GM19193 (cell line): ENCODE results near the gene JUP.

Experiments
- POLR2A ChIP-seq: IDR thresholded peaks from 4 replicates; pipeline ENCODE4 v1.6.1; 2011; ENCODE audit not compliant: insufficient read depth, insufficient read length; ENCODE audit errors: extremely low read depth

Gene JUP

DNA sequence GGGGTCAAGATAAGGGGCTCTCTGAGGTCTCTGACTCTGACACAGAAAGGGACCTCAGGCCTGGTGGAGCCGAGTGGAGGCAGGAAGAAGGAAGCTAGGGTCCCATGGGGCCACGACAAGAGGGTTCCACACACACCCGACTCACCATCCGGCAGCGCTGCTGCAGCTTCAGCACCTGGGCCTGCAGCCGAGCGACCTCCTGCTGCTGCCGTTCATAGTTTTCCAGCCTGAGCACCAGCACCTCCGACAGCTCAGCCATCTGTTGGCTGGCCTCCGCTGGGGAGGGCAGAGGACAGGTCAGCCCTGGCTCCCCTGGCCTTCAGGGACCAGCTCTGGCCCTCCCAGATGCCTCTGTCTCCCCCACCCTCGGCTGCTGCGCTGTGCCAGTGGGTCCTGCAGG, 58.5 kb downstream of the JUP start:
- TF ChIP-seq POLR2A: no peak

DNA sequence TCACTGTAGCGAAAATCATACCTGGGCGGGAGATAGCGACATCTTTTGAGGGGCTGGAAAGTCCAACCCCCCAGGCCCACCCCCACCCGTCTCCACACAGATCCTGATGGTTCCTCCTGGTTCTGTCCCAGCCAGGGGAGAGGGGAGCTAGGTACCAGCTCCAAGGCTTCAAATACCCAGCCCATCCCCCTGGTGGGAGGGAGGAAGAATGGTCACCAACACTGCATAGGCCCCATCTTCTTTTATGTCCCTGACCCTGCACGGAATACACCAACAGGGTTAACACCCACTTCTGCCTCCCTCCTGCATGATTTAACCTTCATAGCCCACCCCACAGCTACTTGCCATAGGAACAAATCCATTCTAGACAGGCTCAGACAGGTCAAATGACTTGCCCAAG, 61.4 kb downstream of the JUP start:
- TF ChIP-seq POLR2A: no peak

DNA sequence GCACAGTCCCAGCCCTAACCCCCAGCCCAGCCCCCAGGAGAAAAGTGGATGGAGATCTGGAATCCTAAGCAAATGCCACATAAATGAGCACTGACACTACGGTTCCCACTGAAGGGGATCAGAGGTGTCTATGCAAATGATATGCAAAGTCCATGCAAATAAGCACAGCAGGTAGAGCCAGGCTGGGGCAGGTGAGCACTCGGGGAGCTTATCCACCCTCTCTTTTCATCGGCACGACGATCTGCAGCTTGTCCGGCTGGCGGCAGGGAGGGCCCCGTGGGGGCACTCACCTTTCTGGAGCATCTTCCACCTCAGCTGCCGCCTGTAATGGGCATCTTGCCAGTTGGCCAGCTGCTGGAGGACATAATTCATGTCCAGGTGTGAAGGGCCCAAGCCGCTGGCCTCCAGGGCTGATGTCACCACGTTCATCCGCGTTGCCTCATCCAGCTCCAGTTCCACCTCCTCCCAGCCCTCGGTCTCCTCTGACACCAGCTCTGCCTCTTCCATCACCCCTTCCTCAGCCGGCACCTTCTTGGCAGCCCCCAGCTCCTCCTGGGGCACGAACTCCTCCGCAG, 61.9 kb downstream of the JUP start:
- no peak for TF ChIP-seq POLR2A

DNA sequence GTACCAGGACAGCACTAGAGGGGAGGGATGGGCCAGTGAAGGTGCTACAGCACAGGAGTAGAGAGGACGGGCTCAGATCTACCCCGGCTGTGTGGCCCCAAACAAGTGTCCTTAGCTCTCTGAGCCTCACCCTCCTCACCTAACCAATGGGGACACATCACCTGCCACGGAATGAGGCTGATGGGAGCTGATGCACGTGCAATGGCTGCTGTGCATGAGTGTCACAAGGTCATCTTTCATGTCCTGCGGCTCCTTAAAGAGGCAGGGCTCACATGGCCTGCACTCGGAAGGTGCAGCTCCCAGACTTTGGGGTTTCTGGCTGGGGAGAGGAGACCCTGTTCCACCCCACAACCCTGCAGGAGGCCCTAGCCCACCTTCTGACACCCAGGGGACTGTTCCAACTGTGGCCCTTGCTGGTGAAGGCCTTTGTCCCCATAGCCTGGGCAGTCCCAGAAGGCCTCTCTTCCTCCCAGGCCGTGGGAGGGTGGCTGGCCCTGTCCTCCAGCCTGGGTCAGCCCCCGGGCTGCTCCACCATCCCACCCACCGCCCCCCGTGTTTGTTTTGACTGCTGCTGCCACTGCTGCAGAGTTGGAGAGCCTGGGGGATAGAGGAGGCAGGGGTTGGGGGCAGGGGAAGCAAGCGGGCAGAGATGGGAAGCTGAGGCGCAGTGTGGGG, 62.6 kb downstream of the JUP start:
- no peak for TF ChIP-seq POLR2A

DNA sequence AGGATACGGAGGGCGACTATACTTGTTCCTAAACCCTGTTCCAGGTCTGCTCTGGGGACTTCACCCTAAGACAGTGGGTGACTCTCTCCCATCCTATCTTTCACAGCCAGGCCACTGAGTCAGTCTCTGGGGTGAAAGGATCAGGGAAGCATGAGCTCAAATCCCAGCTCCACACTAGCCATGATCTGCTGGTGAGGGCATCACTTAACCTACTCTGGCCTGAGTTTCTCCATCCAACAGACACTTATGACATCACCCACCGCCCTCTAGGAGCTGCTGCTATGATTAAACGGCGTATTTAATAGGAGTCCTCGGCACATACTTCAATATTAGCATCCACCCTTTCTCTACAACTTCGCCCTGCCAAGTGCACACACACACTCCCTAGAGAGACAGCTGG, 64.3 kb downstream of the JUP start:
- no peak for TF ChIP-seq POLR2A

DNA sequence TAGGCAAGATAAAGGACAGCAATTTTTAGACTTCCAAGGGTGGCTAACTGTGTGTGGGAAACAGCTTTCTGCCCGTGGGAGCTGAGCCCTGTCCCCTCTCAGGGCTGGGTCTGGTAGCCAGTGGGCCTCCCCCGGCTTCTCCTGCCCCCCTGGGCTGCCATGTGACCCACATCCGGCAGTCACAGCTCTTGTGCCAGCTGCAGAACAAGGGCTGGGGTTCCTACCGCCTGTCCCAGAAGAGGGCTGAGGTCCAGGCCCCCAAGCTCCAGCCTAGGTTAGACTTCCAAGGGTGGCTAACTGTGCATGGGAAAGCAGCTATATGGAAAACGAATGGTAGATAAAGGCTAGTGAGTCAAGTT, 68.2 kb downstream of the JUP start:
- no peak for TF ChIP-seq POLR2A

DNA sequence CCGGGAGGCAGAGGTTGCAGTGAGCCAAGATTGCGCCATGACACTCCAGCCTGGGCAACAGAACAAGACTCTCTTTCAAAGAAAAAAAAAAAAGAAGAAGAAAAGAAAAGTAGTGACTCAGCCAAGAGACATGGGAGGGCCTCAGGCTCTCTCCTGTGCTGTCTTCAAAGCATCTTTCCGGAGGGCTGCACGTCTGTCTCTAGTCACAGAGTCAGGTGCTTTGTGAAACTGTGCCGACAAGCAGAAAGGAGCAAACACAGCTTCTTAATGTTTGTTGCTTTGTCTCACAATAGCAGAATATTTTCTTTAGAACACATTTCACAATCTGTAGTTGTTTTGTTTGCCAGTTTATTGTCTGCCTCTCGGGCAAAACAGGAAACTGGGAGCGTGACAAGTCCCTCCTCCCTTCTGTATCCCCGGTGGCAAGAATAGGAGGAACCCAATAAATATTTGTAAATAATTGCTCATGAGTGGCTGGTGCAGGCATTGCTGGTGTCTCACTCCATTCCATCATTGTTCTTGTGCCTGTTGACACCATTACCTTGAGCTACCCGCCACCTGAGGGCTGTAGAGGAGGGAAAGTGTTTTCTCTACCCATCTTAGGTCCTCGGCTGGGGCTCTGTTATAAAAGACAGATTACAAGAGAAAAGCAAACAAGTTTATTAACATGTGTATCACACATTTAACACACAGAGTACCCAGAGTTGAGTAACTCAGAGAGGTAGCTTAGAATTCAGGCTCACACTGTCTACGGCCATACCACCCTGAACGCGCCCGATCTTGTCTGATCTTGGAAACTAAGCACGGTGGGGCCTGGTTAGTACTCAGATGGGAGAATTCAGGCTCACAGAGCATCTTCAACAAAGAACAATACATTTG, 68.9 kb downstream of the JUP start:
- TF ChIP-seq POLR2A: no peak

DNA sequence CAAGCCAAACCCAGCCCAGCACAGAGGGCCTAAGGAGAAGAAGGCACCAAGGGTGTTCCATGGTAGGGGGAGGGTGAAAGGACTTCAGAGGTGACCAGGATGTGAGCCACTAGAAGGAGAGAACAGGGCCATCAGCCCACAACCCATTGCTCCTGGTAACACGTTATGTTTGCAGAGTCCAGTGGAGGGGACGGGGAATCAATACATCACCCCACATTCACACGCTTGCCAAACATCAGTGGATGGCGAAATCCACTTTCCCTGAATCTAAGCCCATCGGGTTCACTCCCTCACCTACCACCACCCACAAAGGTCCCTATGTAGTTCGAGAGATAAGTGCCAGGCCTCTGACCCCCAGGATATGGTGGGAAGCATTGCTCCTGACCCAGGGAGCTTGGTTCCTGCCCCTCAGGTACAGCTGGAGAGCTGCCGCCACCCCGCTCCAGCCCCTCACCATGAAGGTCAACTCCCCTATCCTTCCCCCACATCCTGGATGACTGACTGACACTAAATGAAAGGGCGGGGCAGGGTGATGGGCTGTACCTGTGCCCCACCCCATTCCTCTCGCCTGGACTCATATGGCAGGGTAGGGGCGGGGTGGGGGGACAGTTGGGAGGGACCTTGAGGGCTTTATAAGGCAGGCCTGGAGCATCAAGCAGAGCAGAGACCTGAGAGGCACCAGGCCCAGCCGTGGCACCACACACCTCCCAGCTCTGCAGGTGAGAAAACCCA, 74.7 kb downstream of the JUP start, which contains the start of gene GAST:
Gene GAST, plus strand, starts transcription at position 663 of the 732 bp plus-strand sequence. CDS start 3,106 bp downstream, outside the sequence.
- no peak for TF ChIP-seq POLR2A

DNA sequence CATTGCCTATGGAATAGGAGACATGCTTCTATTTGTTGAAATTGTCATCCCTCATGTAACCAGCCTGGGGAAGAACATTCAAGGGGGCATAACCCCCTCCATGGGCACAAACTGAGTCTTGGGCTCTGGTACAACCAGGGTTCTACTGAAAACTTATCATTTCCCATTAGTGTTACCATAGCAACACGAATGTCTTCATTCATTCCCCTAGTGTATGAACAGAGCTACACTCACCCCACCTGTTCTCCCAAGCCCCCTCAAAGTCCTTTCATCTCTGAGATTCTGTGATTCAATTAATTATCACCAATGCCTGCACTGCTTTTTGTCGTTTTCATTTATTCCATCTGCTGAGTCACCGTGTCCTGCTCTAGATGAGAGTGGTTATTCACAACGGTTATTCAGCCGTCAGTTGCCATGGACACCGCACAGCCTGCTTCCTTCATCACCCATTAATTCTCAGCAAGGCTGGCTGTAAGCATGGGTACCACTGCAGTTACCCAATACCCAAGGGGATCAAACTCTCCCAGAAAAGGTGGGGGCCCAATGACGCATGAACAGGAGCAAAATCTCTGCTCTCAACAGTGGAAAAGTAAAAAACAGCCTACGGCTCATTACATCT, 75.9 kb downstream of the JUP start:
- no peak for TF ChIP-seq POLR2A

DNA sequence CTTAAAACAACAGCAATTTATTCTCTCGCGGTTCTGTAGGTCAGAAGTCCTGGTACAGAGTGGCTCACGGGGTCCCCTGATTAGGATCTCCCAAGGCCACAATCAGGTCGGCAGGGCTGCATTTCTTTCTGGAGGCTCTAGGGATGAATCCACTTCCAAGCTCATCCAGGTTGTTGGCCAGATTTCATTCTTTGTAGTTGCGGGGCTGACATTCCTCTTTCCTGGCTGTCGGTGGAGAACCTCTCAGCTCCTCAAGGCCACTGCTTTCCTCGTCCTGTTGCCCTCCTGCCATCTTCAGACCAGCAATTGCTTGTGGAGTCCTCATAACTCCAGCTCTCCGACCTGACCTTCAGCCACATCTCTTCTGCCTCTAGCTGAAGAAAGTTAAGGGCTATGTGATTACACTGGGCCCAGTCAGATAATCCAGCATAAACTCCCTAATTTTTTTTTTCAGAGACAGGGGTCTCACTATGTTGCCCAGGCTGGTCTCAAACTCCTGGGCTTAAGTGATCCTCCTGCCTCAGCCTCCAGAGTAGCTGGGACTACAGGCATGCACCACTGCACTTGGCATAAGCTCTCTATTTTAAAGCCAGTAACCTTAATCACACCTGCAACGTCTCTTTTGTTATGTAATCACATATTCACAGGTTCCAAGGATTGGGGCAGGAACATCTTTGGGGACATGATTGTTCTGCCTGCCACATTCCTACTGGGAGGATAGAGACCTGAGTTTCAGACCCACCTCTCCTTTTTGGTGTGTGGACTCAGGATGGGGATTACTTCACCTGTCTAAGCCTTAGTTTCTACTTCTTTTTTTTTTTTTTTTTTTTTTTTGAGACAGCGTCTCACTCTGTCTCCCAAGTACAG, 78.5 kb downstream of the JUP start:
- no peak for TF ChIP-seq POLR2A

DNA sequence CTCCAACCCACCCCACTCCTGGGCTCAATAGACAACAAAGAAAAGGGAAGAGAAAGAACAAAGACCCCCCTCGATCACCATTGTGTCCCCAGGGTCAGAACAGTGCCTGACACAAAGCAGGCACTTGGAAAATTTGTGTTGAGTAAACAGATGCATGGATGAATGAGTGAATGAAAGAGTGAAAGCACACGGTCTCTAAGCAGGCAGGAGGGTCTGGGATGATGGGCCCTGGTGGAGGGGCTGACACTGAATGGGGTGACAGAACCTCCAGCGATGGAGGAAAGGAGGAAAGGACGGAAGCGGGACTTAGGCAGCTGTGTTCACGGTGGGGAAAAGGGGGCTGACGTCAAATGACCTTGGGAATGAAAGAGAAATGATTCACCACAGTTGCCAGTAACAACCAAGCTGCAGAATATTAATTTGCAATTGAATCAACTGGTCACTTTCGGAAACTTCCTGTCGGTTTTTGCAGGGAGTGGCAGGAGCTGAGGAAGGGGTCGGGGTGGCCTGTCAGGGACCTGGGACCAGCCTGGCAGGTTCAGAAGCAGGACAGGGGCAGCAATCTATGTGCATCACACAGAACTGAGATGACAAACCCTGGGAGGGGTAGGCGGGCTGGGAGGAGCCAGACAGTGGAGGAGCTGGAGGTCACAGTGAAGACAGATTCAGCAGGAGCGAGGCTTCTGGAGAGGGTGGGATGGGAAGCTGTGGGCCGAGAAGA, 81.1 kb downstream of the JUP start:
- no peak for TF ChIP-seq POLR2A
